ENCODE data around the gene DCTN3.

Gene DCTN3

DNA sequence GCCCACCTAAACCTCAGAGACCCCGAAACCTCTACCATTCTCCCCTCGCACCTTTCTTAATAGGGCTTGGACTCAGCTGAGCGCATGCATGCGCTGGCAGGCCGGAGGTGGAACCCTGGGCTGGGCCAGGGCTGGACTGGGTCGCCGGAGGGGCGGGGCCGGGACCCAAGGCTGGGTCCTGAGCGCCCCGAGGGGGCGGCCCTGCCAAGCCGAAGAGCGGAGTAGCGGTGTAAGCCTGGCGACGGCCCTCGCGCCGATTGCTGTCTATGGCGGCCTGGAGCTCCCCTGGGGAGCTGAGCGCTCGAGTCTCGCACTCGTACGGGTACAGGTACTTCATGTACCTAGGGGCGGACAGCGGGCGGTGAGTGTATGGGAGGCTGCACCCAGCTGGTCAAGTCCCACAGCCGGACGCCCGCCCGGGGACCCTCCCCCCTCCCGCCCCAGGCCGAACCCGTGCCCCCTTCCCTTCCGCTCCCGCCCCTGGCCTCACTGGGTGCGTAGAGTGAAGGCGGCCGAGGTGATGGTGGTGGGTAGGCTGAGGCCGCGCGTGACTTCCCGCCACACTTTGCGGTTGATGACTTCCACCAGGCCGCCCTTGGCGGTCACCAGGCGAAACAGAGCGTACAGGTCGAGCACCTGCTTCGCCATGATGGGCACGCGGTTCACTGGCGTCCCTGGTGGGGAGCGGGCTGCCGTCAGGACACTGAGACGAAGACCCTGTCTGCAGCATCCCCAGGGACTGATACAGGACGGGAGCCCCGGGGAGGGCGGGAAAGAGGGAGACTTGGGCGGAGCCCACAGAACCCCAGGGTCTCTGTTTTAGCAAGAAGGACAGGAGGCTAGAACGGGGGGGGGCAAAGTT, 3.3 kb upstream of the DCTN3 start:
- DNase-seq (ENCODE audit: low read depth in 2 of 2): no peak

DNA sequence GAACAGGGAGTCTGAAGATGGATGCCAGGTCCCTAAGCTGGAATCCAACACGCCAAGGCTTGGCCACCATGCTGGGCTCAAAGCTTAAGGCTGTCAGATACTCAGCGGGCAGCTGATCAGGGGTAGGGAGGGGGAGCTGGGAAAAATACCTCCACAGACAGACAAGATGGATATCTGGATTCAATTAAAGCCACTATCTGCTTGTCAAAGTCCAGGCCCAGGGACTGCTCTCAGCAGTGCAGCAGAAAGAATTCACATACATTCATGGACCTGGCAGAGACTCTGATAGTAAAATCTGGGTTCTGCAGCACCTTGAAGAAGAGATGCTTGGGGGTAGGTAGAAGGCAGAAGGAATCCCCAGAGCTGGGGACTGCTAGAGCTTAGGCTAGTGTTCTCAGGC, 5.2 kb downstream of the DCTN3 start:
- DNase-seq (ENCODE audit: low read depth in 2 of 2): no peak

- peak; percentile 52 to 64 for DNase-seq (ENCODE audit: low read depth in 2 of 2)
Measured at GRCh38 chr9:34612788-34613390, 7.4 kb downstream of the DCTN3 start.

- peak; percentile 77 to 78 for DNase-seq (ENCODE audit: low read depth in 2 of 2)
Measured at GRCh38 chr9:34611811-34612787, 8.2 kb downstream of the DCTN3 start, which contains the start of gene RPP25L. TSS of gene RPP25L (minus strand) at chr9:34612097. CDS start at chr9:34611296, 801 bp downstream.

- no peak for DNase-seq (ENCODE audit: low read depth in 2 of 2)
Measured at GRCh38 chr9:34611251-34611810, 9.0 kb downstream of the DCTN3 start.

DNA sequence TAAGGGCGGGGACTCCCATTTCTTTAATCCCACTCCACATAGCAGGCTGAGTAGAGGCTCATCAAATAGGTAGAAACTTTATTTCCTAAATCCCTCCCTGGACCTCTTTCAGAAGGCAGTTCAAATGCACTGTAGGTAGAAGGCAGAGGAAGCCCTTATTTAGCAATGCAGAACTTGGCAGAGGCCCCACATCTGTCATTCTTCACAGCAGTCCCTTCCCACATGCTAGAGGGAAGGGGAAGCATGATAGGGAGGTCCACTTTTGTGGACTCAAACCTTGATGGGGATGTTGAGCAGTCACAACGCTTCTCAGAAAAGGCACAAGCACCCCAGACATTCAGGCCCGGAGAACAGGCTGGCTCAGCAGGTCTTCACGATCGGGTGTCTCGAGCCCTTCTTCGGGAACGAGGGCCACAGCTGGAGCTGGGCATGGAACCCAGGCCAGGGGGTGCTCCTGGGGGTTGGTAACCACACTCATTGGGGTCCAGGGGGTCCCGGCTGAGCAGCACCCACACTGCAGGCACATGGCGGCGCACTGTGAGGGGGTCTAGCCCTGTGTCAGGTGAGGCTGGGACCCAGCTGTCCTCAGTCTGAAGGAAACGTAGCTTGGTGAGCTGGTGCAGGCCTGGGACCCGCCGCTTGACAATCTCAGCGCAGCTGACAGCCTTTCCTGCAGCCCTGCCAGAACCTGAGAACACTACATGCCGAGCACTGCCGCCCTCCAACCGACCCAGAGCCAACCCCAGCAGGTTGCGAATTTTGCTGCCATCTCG, 9.7 kb downstream of the DCTN3 start:
- no peak for DNase-seq (ENCODE audit: low read depth in 2 of 2)

GRCh38 chr9:34607331-34607730, 13.0 kb downstream of the DCTN3 start:
- no peak for DNase-seq (ENCODE audit: low read depth in 2 of 2)

DNA sequence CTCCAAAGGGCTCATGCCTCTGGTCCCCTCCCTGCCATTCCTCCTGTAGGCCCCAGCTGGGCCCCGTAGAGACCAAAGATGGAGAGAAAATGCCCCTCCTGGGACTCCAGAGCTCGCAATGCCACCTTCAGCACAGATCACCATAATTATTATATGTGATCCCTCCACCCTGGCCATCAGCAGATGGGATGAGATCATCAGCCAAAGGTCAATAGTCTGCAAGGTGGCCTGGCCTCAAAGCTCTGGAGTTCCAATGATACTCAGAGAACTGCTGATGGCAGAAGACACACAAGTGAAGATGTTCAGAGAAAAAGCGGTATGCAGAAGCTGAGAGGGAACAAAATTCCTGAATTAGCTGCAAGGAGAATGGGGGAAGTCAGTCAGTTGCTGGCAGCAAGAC, 13.4 kb downstream of the DCTN3 start:
- no peak for DNase-seq (ENCODE audit: low read depth in 2 of 2)

DNA sequence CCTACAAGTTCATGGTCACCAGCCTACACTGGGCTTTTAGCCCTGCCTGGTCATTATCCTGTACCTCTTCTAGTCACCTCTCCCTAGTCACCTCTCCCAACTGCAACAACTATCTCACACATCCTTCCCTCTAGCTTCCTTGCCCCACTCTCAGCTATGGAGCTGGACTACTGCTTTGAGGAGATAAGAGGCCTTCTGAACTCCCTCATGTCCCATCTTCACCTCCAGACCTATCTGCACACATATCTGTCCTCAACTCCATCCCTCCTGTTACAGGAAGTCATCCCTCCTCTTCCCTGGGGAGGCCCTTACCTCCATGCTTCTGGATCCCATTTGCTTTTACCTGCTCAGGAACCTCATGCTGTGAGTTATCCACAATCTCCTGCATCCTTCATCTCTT, 14.1 kb downstream of the DCTN3 start:
- DNase-seq (ENCODE audit: low read depth in 2 of 2): no peak

GRCh38 chr9:34603610-34604231, 16.6 kb downstream of the DCTN3 start:
- DNase-seq (ENCODE audit: low read depth in 2 of 2): peak; percentile 62 to 66

- no peak for DNase-seq (ENCODE audit: low read depth in 2 of 2)
Measured at GRCh38 chr9:34601937-34602573, 18.2 kb downstream of the DCTN3 start.

DNA sequence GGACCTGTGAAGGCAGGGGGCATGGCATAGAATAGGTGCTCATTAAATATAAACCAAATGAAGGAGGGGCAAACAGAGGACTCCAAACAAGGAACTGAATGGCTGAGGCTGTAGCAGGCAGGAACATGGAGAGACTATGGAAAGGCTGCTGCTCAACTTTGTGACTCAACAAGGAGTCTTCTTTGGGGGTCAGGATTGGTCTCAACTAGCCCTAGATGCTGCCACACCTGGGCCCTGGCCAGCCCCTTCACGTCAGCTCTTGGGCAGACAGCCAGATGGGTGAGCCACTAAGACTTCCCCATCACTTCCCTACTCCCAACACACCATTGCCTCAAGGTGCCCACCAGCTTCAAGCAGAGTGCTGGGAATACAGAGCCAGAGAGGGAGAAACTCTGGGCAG, 19.4 kb downstream of the DCTN3 start:
- no peak for DNase-seq (ENCODE audit: low read depth in 2 of 2)

- DNase-seq (ENCODE audit: low read depth in 2 of 2): no peak
Measured at GRCh38 chr9:34599546-34599945, 20.7 kb downstream of the DCTN3 start.

DNA sequence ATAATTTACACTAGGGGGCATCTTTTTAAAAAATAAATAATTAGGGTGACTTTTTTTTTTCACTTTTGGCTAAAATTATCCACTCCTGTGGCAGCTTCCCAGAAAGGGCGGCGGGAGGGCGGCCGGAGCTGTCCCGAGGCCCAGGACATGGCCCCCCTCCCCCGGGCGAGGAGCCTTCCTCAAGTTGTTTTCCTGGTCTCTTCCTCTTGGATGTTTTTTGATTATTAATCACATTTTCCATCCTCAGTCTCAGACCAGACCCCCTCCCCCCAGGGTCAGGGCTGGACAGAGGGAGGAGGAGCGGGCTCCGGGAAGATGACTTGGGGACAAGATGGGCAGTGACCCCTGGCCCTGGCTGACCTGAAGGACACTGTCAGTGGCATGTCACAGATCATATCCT, 26.1 kb downstream of the DCTN3 start:
- no peak for DNase-seq (ENCODE audit: low read depth in 2 of 2)

GRCh38 chr9:34592895-34593601, 27.2 kb downstream of the DCTN3 start:
- no peak for DNase-seq (ENCODE audit: low read depth in 2 of 2)

GRCh38 chr9:34591917-34592866, 28.1 kb downstream of the DCTN3 start:
- no peak for DNase-seq (ENCODE audit: low read depth in 2 of 2)

GRCh38 chr9:34591248-34591916, 28.9 kb downstream of the DCTN3 start:
- peak; percentile 72 to 76 for DNase-seq (ENCODE audit: low read depth in 2 of 2)
